HEK293 (cell line): ENCODE results near the gene ZNF605.

ENCODE experiments used
- CTCF ChIA-PET: fragments of 350-600 bp; formaldehyde crosslinking; extraction: SDS; loops from one replicate; lab custom pipeline; 2021; ENCODE audit warnings: antibody characterized with exemption; lab: Yijun Ruan, JAX
- POLR2A ChIA-PET: fragments of 300-600 bp; formaldehyde crosslinking; extraction: SDS; loops from one replicate; lab custom pipeline; 2020; ENCODE audit warnings: antibody characterized with exemption, inconsistent platforms; lab: Yijun Ruan, JAX
- H3K27ac ChIP-seq: fragments of 200-500 bp; sonication (Bioruptor generic); 2 replicates; pipeline ENCODE4 v1.5.1; 2014; ENCODE audit warnings: low read depth, low read length, control low read depth, inconsistent platforms; ENCODE audit errors: extremely low read depth
- H3K36me3 ChIP-seq, 2 experiments: fragments of 200-500 bp in 1 of 2; sonication (Bioruptor generic) in 1 of 2; 1 replicate in 1 of 2; 2 replicates in 1 of 2; pipeline ENCODE4 v1.5.1; 2014 to 2017; ENCODE audit warnings: inconsistent platforms in 2 of 2, low read length in 2 of 2; ENCODE audit not compliant: control insufficient read depth in 2 of 2, insufficient read depth in 1 of 2
- H3K4me1 ChIP-seq: fragments of 200-500 bp; sonication (Bioruptor generic); 2 replicates; pipeline ENCODE4 v1.5.1; 2014; ENCODE audit warnings: mild to moderate bottlenecking, low read length, inconsistent platforms; ENCODE audit not compliant: control insufficient read depth, insufficient read depth
- H3K4me3 ChIP-seq: 2 replicates; pipeline ENCODE4 v1.5.1; 2011; ENCODE audit warnings: low read depth, mild to moderate bottlenecking, control low read depth, low read length, moderate library complexity
- H3K9me3 ChIP-seq: fragments of 200-500 bp; sonication (Bioruptor generic); 2 replicates; pipeline ENCODE4 v1.5.1; 2014; ENCODE audit warnings: low read depth, low read length, inconsistent platforms; ENCODE audit not compliant: control insufficient read depth, insufficient read depth
- MEIS1 ChIP-seq: sonication (generic); formaldehyde crosslinking; IDR thresholded peaks from 2 replicates; pipeline ENCODE4 v1.8.1; 2022; ENCODE audit warnings: missing genetic modification reagents, mild to moderate bottlenecking, borderline replicate concordance
- SCRT2 ChIP-seq: fragments of 450-650 bp; formaldehyde crosslinking; IDR thresholded peaks from 2 replicates; pipeline ENCODE4 v1.5.1; 2016; ENCODE audit warnings: missing biosample characterization, missing genetic modification characterization
- ZFP69B ChIP-seq: fragments of 450-650 bp; formaldehyde crosslinking; IDR thresholded peaks from 2 replicates; pipeline ENCODE4 v1.5.1; 2016; ENCODE audit warnings: missing biosample characterization, missing genetic modification characterization
- ZNF169 ChIP-seq: fragments of 450-650 bp; formaldehyde crosslinking; IDR thresholded peaks from 2 replicates; pipeline ENCODE4 v1.5.1; 2016; ENCODE audit warnings: missing biosample characterization, missing genetic modification characterization
- ZNF202 ChIP-seq: fragments of 450-650 bp; formaldehyde crosslinking; IDR thresholded peaks from 2 replicates; pipeline ENCODE4 v1.5.1; 2016; ENCODE audit warnings: missing biosample characterization, missing genetic modification characterization, borderline replicate concordance
- ZNF426 ChIP-seq: fragments of 450-650 bp; formaldehyde crosslinking; IDR thresholded peaks from 2 replicates; pipeline ENCODE4 v1.5.1; 2017; ENCODE audit warnings: missing biosample characterization, missing genetic modification characterization, mild to moderate bottlenecking, inconsistent platforms, moderate library complexity
- ZNF488 ChIP-seq: fragments of 450-650 bp; formaldehyde crosslinking; IDR thresholded peaks from 2 replicates; pipeline ENCODE4 v1.5.1; 2016; ENCODE audit warnings: missing biosample characterization, missing genetic modification characterization
- ZNF560 ChIP-seq: fragments of 450-650 bp; formaldehyde crosslinking; IDR thresholded peaks from 2 replicates; pipeline ENCODE4 v1.5.1; 2017; ENCODE audit warnings: missing biosample characterization, missing genetic modification characterization, borderline replicate concordance
- ZNF626 ChIP-seq: fragments of 450-650 bp; sonication (Bioruptor Pico); formaldehyde crosslinking; IDR thresholded peaks from 2 replicates; pipeline ENCODE4 v1.5.1; 2018; ENCODE audit warnings: missing biosample characterization, missing genetic modification characterization, inconsistent platforms
- ZNF658 ChIP-seq: fragments of 450-650 bp; formaldehyde crosslinking; IDR thresholded peaks from 2 replicates; pipeline ENCODE4; 2016; ENCODE audit warnings: missing biosample characterization, missing genetic modification characterization
- ZNF660 ChIP-seq: fragments of 450-650 bp; IDR thresholded peaks from 2 replicates; pipeline ENCODE4 v1.5.1; 2018; ENCODE audit warnings: missing biosample characterization, mild to moderate bottlenecking, missing genetic modification characterization
- ZNF664 ChIP-seq: fragments of 450-650 bp; formaldehyde crosslinking; IDR thresholded peaks from 2 replicates; pipeline ENCODE4 v1.5.1; 2016; ENCODE audit warnings: missing biosample characterization, missing genetic modification characterization
- ZNF692 ChIP-seq: fragments of 450-650 bp; formaldehyde crosslinking; IDR thresholded peaks from 2 replicates; pipeline ENCODE4 v1.5.1; 2016; ENCODE audit warnings: missing biosample characterization, missing genetic modification characterization
- ZNF776 ChIP-seq: fragments of 450-650 bp; formaldehyde crosslinking; IDR thresholded peaks from 2 replicates; pipeline ENCODE4 v1.5.0; 2017; ENCODE audit warnings: missing biosample characterization, missing genetic modification characterization, borderline replicate concordance
- TF ChIP-seq, protein P1 (sequence below): fragments of 450-650 bp; formaldehyde crosslinking; IDR thresholded peaks from 2 replicates; pipeline ENCODE4 v1.5.1; 2017; ENCODE audit warnings: missing biosample characterization, missing genetic modification characterization
- TF ChIP-seq, protein P2 (sequence below): sonication (generic); formaldehyde crosslinking; IDR thresholded peaks from 2 replicates; pipeline ENCODE4 v1.8.1; 2022; ENCODE audit warnings: mild to moderate bottlenecking, moderate library complexity, missing genetic modification reagents
- TF ChIP-seq, protein P3 (sequence below): fragments of 450-650 bp; formaldehyde crosslinking; IDR thresholded peaks from 2 replicates; pipeline ENCODE4 v1.5.1; 2016; ENCODE audit warnings: missing biosample characterization, missing genetic modification characterization

Gene ZNF605

GRCh38 chr12:132872975-132873421 lies 83.1 kb downstream of the ZNF605 start (continued):
- TF ChIP-seq, protein P1, sequence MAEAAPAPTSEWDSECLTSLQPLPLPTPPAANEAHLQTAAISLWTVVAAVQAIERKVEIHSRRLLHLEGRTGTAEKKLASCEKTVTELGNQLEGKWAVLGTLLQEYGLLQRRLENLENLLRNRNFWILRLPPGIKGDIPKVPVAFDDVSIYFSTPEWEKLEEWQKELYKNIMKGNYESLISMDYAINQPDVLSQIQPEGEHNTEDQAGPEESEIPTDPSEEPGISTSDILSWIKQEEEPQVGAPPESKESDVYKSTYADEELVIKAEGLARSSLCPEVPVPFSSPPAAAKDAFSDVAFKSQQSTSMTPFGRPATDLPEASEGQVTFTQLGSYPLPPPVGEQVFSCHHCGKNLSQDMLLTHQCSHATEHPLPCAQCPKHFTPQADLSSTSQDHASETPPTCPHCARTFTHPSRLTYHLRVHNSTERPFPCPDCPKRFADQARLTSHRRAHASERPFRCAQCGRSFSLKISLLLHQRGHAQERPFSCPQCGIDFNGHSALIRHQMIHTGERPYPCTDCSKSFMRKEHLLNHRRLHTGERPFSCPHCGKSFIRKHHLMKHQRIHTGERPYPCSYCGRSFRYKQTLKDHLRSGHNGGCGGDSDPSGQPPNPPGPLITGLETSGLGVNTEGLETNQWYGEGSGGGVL (tag by site-specific recombination), result no peak
- TF ChIP-seq ZNF488 (tag by site-specific recombination) (no peak), MEIS1 (no peak)

- Histone ChIP-seq H3K36me3 (peaks cover 21 to 86% of the 10 kb centered on the region in 2 experiments), H3K27ac (no peak overlapping the region), H3K4me3 (no peak overlapping the region), H3K4me1 (no peaks in the 10 kb centered on the region), H3K9me3 (no peaks in the 10 kb centered on the region)
- CTCF ChIA-PET, result interaction anchor here (0.6 kb wide), 2 partner anchors 13 to 103 kb away, joined by 3 to 4 read pairs; no protein-coding TSS in a partner anchor
- POLR2A ChIA-PET, result no interaction called here
- no peak for TF ChIP-seq ZNF426
- TF ChIP-seq, protein P2, sequence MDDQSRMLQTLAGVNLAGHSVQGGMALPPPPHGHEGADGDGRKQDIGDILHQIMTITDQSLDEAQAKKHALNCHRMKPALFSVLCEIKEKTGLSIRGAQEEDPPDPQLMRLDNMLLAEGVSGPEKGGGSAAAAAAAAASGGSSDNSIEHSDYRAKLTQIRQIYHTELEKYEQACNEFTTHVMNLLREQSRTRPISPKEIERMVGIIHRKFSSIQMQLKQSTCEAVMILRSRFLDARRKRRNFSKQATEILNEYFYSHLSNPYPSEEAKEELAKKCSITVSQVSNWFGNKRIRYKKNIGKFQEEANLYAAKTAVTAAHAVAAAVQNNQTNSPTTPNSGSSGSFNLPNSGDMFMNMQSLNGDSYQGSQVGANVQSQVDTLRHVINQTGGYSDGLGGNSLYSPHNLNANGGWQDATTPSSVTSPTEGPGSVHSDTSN (CRISPR knock-in tag), result no peak
- TF ChIP-seq ZNF169 (tag by site-specific recombination), result no peak
- TF ChIP-seq MEIS1, result no peak
- no peak for TF ChIP-seq ZNF202 (tag by site-specific recombination)
- TF ChIP-seq ZNF626, result no peak
- TF ChIP-seq ZNF660 (tag by site-specific recombination), result no peak
- TF ChIP-seq SCRT2 (tag by site-specific recombination), result no peak
- TF ChIP-seq, protein P3, sequence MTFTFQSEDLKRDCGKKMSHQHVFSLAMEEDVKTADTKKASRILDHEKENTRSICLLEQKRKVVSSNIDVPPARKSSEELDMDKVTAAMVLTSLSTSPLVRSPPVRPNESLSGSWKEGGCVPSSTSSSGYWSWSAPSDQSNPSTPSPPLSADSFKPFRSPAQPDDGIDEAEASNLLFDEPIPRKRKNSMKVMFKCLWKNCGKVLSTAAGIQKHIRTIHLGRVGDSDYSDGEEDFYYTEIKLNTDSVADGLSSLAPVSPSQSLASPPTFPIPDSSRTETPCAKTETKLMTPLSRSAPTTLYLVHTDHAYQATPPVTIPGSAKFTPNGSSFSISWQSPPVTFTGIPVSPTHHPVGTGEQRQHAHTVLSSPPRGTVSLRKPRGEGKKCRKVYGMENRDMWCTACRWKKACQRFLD (tag by site-specific recombination), result no peak
- no peak for TF ChIP-seq ZFP69B (tag by site-specific recombination)
- TF ChIP-seq ZNF560 (tag by site-specific recombination), result no peak
- TF ChIP-seq ZNF692 (tag by site-specific recombination), result no peak
- no peak for TF ChIP-seq ZNF658
- TF ChIP-seq ZNF776 (tag by site-specific recombination), result no peak
- TF ChIP-seq ZNF664 (tag by site-specific recombination), result no peak
- TF ChIP-seq, all 188 proteins: peak for 0
These were observed 83.8 kb downstream of the ZNF605 start for GRCh38 chr12:132872073-132872855.
